Esophagus squamous epithelium (tissue), 4 donors: ENCODE measurements around the gene SLC30A9.

ENCODE experiments used
- CTCF ChIP-seq, 6 experiments: fragments of 450-650 bp in 4 of 6; fragments of 200-600 bp in 2 of 6; sonication (generic) in 2 of 6; IDR thresholded peaks; one replicate each; pipeline ENCODE4 v1.5.1; 2016 to 2019; ENCODE audit warnings: antibody characterized with exemption in 6 of 6, mild to moderate bottlenecking in 4 of 6, moderate library complexity in 4 of 6
- POLR2A ChIP-seq, 4 donors: fragments of 450-650 bp; IDR thresholded peaks; one replicate each; pipeline ENCODE4 v1.6.1; 2017; ENCODE audit warnings: antibody characterized with exemption in 4 of 4, mild to moderate bottlenecking in 4 of 4, moderate library complexity in 3 of 4

GRCh38 chr4:42080306-42080705 is 90.0 kb downstream of the SLC30A9 start:
- TF ChIP-seq POLR2A (IDR thresholded peaks at IDR 0.05), result no peak
- TF ChIP-seq CTCF (IDR thresholded peaks at IDR 0.05), result no peak
